Effector memory CD4-positive, alpha-beta T cell (primary cell): ENCODE measurements around the gene PFN2.

Experiments used
- DNase-seq, 3 donors: peaks; one replicate each; pipeline ENCODE4 v3.0.0-alpha.2; 2020
- H3K27ac ChIP-seq: 2 replicates; pipeline ENCODE4 v1.7.0; 2013; ENCODE audit warnings: mild to moderate bottlenecking, low read length, moderate library complexity; ENCODE audit not compliant: insufficient read depth, poor library complexity, severe bottlenecking
- H3K27me3 ChIP-seq: replicated peaks from 2 replicates; pipeline ENCODE4 v1.7.0; 2013; ENCODE audit warnings: mild to moderate bottlenecking, low read length; ENCODE audit not compliant: insufficient read depth, control insufficient read depth, poor library complexity, severe bottlenecking
- H3K36me3 ChIP-seq: 2 replicates; pipeline ENCODE4 v1.7.0; 2013; ENCODE audit warnings: mild to moderate bottlenecking, low read length, moderate library complexity; ENCODE audit not compliant: control insufficient read depth, insufficient read depth
- H3K4me1 ChIP-seq: 2 replicates; pipeline ENCODE4 v1.7.0; 2013; ENCODE audit warnings: low read length, mild to moderate bottlenecking; ENCODE audit not compliant: control insufficient read depth, insufficient read depth, poor library complexity, severe bottlenecking
- H3K4me3 ChIP-seq: 2 replicates; pipeline ENCODE4 v1.7.0; 2013; ENCODE audit warnings: low read length, low read depth, mild to moderate bottlenecking; ENCODE audit not compliant: insufficient read depth, poor library complexity, severe bottlenecking
- H3K9me3 ChIP-seq: 2 replicates; pipeline ENCODE4 v1.7.0; 2013; ENCODE audit warnings: mild to moderate bottlenecking, low read length, moderate library complexity; ENCODE audit not compliant: control insufficient read depth

The PFN2 gene

DNA sequence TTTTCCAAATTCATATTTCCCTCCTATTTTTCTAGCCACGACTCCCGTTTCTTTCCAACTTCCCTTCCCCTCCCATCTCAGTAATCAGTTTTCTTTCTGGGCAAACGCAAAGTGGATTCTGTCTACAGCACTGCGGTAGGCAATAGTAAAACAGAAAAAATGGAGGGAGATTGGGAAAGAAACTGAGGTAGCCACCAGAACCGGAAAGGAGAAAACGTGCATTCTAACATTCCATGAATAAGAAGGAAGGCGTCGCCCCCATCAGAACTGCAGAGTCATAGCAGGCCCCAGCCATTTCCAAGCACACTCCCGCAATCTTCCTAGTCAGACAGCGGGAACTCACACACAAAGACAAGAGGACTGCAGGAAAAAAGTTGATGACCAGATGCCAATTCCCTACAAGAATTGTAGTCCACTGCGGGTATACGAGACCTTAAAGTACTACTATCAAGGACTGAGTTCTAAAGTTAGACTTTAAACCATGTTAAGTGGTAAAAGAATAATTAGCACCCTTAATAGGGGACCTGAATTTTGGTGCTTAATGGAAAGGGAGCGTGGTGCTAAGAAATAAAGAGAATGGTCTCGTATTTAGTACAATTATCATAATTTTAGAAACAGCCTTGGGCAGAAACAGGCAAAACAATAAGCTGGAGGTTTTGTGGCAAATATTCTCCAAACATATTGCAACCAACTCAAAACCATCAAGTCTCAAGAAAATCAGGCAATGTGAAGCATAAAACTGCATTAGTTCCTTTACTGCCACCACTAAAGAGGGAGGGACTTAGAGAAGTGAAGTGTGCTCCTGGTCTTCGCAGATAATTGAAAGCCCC lies 1.4 kb downstream of the PFN2 start:
- Histone ChIP-seq H3K36me3 (no peaks in the 10 kb centered on the region), H3K4me1 (peaks cover 9% of the 10 kb centered on the region), H3K27me3 (no peaks in the 10 kb centered on the region), H3K27ac (no peak overlapping the region), H3K4me3 (peak overlapping the region; percentile 81), H3K9me3 (no peaks in the 10 kb centered on the region)
- no peak for DNase-seq

DNA sequence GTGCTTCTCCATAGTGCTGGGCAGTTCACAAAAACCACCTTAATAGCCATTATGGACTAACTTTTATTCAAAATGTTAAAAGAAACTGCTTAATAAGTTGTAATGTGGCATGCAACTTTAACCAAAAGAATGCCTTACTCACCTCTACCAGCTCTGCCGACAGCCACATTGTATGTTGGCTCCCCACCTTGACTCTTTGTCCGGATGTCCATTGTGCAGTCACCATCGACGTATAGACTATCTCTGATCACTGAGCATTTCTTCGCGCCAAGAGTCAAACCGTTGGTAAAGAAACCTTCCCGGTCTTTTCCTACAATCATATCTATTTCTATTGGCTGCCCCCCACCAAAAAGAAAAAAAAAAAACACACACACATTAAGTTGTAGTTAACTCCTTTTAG lies 2.5 kb downstream of the PFN2 start:
- Histone ChIP-seq H3K9me3 (no peaks in the 10 kb centered on the region), H3K27ac (no peak overlapping the region), H3K4me3 (no peak overlapping the region), H3K27me3 (no peaks in the 10 kb centered on the region), H3K4me1 (peaks cover 9% of the 10 kb centered on the region), H3K36me3 (no peaks in the 10 kb centered on the region)
- DNase-seq = no peak

DNA sequence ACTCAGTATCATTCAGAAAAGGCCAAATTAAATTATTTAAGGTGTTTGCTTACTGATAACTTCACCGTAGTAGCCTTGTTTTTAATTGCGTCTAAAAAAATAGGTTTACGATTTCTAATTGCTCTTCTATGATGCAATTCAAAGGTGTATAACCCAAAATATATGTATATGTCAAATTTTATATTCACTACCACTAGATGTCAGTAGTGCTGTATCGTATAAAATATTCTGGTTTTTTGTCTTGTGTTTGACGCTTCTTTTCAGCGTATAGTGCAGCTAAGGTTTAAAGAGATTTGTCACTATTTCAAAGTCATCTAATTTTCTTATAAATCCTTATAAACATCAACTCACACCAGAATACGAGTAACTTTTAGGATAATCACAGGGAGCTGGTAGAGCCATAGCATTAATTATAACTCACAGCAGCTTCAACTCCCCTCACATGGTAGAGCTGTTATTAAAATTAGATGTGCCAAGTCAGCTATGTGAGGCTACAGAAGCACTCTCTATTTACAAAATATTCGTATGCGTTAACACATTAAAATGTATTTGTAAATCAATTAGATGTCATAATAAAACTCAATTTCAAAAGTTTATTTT lies 3.5 kb downstream of the PFN2 start:
- H3K27ac ChIP-seq = no peak overlapping the region

DNA sequence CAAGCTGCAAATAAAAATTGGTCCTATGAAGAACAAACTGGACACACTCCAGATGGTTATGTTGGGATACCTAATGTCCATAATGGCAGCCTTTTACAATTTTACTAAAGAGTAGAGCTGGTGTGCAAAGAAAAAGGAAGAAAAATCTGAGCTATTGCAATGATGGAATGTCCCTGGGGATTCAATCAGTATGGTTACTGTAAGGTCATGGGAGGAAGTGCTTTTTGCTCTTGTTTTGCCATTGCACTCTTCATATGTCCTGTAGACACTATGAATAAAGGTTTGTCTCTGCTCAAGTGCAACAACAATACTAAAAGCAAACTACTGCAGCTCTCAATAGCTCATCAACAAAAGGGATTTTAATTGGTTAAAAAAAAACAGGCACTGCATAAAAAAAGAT lies 5.4 kb downstream of the PFN2 start:
- Histone ChIP-seq H3K36me3 (no peaks in the 10 kb centered on the region), H3K4me1 (peaks cover 5% of the 10 kb centered on the region), H3K27ac (no peak overlapping the region), H3K9me3 (no peaks in the 10 kb centered on the region), H3K27me3 (no peaks in the 10 kb centered on the region), H3K4me3 (no peak overlapping the region)
- DNase-seq = no peak

More for the DNA sequence above, 3.5 kb downstream of the PFN2 start:
- H3K9me3 ChIP-seq = no peaks in the 10 kb centered on the region
- no peaks in the 10 kb centered on the region for H3K27me3 ChIP-seq
- no peak for DNase-seq
- no peaks in the 10 kb centered on the region for H3K36me3 ChIP-seq
- peaks cover 9% of the 10 kb centered on the region for H3K4me1 ChIP-seq
- H3K4me3 ChIP-seq = no peak overlapping the region

DNA sequence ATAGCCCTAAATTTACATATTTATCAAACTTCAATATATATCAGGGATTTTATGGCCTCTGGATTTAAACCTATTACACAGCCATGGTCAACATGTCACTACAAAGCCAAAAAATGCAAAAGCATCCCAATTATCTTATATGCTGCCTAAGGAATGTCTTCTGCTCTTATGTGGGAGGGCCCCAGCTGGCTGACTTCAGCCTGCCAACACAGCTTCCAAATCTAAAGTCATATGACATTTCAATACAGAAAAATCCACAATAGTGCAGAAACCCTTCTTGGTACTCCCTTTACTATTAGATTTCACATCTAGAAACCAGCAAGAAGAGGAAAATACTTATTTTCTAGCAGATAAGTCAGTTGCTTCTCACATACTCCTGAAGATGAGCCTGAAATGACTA lies 6.4 kb downstream of the PFN2 start:
- H3K4me1 ChIP-seq = no peaks in the 10 kb centered on the region
- no peaks in the 10 kb centered on the region for H3K27me3 ChIP-seq
- H3K36me3 ChIP-seq = no peaks in the 10 kb centered on the region
- H3K27ac ChIP-seq = no peak overlapping the region
- no peak overlapping the region for H3K4me3 ChIP-seq
- DNase-seq = no peak
- no peaks in the 10 kb centered on the region for H3K9me3 ChIP-seq

DNA sequence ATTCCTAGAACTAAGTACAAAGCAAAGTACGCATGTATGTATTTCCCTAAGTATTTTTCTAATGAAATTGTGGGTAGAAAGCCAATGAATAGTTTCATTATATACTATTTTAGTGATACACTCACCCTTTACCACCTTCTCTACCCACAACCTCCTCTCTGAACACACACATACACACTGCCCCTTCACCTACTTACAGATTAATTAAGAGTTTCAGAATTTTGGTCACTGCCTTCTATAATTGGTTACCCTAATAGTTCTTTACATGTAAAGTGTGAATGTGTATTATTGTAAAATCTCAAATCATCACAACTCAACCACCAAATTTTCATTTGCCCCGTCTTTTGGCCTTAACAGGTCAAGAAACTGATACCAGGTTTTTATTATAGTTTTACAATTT lies 7.2 kb downstream of the PFN2 start:
- Histone ChIP-seq H3K36me3 (no peaks in the 10 kb centered on the region), H3K4me3 (no peak overlapping the region), H3K4me1 (no peaks in the 10 kb centered on the region), H3K9me3 (no peaks in the 10 kb centered on the region), H3K27ac (no peak overlapping the region), H3K27me3 (no peaks in the 10 kb centered on the region)
- DNase-seq = no peak

DNA sequence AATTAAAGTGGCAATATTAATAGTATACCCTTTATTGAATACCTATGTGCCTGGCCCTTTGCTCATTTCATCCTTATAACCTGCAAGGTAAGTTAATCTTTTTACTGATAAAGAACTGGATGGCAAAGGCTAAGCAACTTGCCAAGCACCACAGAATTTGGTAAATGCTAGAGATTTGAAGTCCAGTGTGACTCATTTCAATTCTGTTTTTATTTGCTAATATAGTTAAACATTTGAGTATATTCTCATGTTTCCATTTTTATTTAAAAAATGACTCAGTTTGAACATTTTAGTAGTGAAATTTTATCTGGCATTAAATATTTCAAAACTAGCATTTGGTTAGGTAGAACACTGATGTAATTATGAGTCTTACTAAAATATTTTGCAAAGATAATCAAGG lies 11.3 kb downstream of the PFN2 start:
- DNase-seq = no peak
- H3K9me3 ChIP-seq = no peaks in the 10 kb centered on the region
- H3K36me3 ChIP-seq = no peaks in the 10 kb centered on the region
- no peak overlapping the region for H3K27ac ChIP-seq
- H3K4me1 ChIP-seq = peaks cover under 1% of the 10 kb centered on the region
- H3K4me3 ChIP-seq = no peak overlapping the region
- no peaks in the 10 kb centered on the region for H3K27me3 ChIP-seq

DNA sequence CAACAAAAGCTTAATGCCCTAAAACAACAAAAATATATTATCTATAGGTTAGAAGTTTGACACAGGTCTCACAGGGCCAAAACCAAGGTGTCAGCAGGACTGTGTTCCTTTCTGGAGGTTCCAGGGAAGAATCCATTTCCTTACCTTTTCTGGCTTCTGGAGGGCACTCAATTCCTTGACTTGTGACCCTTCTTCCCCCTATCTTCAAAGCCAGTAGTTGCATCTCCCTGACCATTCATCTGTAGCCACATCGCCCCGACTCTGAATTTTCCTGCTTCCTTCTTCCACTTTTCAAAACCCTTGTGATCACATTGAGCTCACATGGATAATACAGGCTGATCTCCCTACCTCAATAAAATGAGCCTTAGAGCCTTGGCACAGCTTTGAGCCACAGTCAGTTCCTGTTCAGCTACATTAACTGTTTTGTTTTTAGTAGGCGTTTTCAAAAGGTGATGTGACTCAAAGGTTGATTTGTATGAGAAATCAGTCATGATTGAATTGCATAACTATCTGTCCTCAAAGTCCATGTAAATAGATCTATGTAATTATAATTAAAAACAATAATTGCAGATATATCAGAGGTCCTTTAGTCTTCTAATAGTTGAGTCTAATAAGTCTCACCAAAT lies 12.4 kb downstream of the PFN2 start:
- no peak overlapping the region for H3K4me3 ChIP-seq
- no peaks in the 10 kb centered on the region for H3K27me3 ChIP-seq
- no peaks in the 10 kb centered on the region for H3K36me3 ChIP-seq
- DNase-seq = no peak
- no peak overlapping the region for H3K27ac ChIP-seq
- no peaks in the 10 kb centered on the region for H3K9me3 ChIP-seq
- H3K4me1 ChIP-seq = peaks cover 3% of the 10 kb centered on the region

DNA sequence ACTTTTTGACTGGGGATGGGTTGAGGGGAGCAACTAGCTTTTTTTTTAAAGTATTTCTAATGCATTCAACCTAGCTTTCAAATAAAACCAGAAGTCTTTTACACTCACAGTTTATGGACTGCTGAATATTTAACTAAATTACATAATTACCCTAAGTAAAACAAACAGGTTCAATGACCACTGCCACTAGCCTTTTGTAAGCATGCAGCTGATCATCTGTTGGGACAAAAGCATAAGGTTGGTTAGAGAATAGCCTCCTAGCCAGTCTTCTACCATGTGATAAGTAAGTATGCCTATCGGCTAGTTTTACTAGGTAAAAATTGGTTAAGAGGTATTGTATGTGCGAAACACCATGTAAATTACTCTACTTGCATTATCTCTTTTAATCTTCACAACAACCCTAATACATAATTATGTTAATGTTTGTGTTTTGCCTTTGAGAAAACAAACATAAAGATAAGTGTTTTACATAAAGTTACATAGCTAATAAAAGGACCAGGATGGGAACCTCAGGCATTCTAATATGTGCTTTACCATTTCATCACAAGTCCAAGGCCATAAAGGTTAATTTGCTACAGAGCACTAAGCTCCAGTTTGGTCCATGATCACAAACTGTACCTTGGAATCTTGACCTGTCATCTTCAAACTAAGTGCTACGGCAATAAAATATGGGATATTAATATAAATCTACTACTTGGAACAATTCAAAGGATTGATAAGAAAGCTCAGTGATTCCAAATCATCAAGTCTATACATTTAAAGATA lies 13.2 kb downstream of the PFN2 start:
- no peak for DNase-seq
- Histone ChIP-seq H3K27ac (no peak overlapping the region), H3K36me3 (no peaks in the 10 kb centered on the region), H3K4me1 (peaks cover 3% of the 10 kb centered on the region), H3K4me3 (no peak overlapping the region), H3K27me3 (no peaks in the 10 kb centered on the region), H3K9me3 (no peaks in the 10 kb centered on the region)
